ENCODE measurements around the gene BIN2.
"Not testable (repeated sequence)": the region's sequence is repeated elsewhere in the genome, so short reads cannot be mapped to it uniquely, and the experiment has no call there.

Gene BIN2

GRCh38 chr12:51307655-51308593, 16.1 kb downstream of the BIN2 start:
- no peak for DNase-seq (ENCODE audit: low spot score)

GRCh38 chr12:51306507-51306906, 17.5 kb downstream of the BIN2 start:
- DNase-seq (ENCODE audit: low spot score) = no peak

GRCh38 chr12:51300768-51301167, 23.2 kb downstream of the BIN2 start:
- not testable (repeated sequence) for DNase-seq (ENCODE audit: low spot score)

DNA sequence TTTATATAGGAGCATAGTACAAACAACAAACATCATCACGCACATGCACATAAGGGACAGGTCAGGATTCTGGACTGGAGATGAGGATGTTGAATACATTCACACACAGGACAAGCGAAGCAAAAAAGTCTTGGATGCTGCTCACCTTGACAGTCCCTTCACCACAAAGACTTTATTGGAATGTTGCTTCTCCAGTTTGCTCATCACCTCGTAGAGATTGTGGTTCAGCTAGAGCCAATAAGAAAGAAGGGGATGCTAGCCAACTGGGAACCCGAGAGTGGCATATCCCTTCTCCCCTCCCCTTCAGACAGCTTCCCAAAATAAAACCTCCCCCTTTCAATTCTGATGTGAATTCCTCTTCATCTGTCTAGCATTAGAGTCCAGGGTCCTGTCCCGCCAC, 28.3 kb downstream of the BIN2 start:
- no peak for DNase-seq (ENCODE audit: low spot score)

DNA sequence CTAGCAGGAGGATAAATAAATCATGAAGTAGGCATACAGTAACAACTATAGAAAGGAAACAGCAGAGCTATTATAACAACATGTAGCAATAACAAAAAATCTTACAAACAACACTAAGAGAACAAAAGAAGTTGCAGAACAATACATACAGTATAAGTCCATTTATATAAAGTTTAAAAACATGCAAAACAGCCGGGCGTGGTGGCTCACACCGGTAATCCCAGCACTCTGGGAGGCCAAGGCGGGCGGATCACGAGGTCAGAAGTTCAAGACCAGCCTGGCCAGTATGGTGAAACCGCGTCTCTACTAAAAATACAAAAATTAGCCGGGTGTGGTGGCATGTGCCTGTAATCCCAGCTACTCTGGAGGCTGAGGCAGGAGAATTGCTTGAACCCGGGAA, 29.9 kb downstream of the BIN2 start:
- DNase-seq (ENCODE audit: low spot score) = not testable (repeated sequence)

DNA sequence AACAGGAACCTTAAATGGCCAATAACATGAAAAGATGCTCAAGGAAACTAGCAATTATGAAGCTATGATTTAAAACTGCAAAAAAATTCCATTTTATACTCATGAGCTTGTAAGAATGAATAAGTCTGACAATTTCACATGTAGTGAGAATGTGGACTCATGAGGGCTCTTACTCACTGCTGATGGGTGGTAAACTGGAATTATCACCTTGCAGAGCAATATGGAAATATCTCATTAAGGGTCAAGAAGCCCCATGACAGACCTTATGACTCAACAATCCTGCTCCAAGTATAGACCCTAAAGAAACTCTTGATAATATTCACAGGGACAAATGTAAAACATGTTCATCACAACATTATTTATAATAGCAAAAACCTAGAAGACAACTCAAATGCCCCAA, 30.3 kb downstream of the BIN2 start:
- DNase-seq (ENCODE audit: low spot score) = no peak

DNA sequence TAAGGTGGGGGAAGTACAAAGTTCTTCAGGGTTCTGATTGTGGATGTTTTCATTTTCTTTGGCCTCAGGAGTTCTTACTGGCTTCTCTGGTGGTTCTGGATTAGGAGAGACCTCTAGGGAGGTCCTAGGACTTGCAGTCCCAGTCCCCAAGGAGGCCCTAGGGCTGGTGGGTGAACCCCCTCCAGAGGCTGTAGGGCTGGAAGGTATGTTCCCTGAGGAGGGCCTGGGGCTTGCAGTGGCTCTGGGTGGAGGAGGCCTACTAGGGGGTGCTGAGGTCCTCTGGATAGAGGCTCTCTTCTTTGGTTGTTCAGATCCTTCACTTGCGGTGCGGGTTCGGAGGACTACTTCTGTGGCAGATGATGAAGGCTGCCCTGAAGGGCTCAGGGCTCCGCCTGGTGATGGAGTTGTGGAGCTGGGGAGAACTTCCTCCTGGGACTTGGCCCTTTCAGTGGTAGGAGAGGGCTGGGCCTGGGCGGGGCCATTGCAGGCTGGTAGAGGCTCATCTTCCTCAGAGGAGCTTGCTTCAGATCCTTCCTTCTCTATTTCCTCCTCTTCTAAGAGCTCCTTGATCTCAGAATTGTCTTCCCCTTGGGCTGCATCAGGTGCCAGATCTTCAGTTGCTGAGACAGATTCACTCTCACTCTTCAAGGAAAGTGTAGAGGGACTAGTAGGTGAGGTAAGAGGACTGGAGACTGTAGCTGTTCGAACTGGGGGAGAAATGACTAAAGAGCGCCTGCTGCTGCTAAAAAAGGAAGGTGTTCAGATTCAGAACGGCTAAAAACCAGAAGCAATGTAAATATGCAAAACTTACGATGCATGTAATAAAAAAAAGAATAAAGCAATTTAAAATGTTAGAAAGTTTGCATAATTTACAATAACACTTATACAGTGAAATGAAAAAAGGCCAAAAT, 32.1 kb downstream of the BIN2 start:
- DNase-seq (ENCODE audit: low spot score) = not testable (repeated sequence)

DNA sequence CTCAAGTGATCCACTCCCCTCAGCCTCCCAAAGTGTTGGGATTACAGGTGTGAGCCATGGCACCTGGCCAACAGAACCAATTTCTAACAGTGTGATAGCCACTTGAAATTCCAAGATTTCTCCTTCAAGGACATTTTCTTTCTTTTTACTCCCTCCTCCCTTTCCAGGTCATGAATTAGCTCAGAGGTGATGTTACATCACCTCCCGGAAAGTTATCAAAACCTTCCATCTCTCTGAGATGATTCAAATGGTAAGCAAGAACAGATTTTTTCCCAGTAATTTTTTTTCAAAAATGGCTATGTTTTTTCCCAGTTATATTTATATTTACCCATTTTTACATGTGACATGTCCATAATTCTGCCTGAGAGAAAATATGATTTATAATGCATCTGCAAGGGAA, 38.1 kb downstream of the BIN2 start:
- no peak for DNase-seq (ENCODE audit: low spot score)

DNA sequence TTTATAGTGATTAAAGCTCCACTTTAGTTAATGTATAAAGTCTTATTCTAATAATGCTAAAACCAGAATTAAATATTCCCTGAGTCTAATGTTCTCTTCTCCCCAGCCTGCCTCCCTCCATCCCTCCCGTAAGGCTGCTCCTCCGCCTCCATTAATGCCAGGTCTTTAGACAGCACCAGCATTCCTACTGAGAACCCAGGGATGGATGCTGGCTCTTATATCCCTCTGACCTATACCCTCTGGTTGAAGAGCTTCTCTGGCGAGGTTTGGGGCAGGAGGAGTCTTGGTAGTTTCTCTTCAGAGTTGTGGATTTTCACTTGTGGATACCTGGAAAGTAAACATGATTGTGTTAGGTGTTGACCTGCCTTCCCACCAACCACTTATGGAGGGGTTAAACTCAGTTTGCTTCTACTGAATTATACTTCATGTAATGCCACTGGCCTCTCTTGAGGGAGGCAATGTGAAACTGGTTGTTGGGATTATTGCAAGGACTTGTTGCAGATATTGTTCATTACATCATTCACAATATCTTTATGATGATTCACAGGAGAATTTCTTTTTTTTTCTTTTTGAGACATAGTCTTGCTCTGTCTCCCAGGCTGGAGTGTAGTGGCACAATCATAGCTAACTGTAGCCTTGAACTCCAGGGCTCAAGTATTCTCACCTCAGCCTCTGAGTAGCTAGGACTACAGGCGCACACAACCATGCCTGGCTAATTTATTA, 42.6 kb downstream of the BIN2 start:
- no peak for DNase-seq (ENCODE audit: low spot score)

- DNase-seq (ENCODE audit: low spot score) = no peak
These were observed 48.9 kb downstream of the BIN2 start for GRCh38 chr12:51275088-51275487.

DNA sequence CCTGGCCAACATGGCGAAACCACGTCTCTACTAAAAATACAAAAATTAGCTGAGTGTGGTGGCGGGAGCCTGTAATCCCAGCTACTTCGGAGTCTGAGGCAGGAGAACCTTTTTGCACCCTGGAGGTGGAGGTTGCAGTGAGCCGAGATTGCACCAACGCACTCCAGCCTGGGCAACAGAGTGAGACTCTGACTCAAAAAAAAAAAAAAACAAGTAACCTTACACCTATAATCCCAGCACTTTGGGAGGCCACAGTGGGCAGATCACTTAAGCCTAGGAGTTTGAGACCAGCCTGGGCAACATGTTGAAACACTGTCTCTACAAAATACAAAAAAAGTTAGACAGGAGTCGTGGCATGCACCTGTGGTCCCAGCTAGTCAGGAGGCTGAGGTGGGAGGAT, 51.2 kb downstream of the BIN2 start:
- not testable (repeated sequence) for DNase-seq (ENCODE audit: low spot score)

DNA sequence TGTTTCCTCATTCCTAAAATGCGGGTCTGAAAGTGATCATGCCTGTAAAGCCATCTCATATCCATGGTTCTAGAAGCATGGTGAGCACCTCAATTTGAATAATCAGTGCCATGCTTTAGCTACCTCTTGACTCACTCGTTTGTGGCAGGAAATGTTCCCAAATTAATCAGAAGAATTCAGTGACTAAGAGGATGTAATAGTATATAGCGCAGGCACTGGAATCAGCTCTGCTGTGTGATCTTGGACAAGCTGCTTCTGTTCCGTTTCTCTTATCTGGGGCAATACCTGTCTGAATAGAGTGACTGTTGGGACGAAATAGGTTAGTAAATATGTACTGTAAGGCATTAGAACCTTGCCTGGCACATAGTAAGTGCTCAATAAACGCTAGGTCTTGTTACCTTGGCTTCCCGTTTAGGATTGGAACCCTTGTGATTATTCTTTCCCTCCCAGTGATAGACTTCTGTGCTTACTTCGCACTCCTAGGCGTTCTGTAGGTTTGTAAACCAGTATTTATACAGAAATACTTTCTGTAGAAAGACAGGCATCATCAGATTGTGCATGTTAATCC, 52.9 kb downstream of the BIN2 start:
- DNase-seq (ENCODE audit: low spot score) = no peak

GRCh38 chr12:51270067-51270950, 53.7 kb downstream of the BIN2 start, which contains the start of gene SMAGP:
TSS of gene SMAGP (minus strand) at chr12:51270415. CDS start at chr12:51269278, 1,137 bp downstream.
- peak; percentile 89 for DNase-seq (ENCODE audit: low spot score)

DNA sequence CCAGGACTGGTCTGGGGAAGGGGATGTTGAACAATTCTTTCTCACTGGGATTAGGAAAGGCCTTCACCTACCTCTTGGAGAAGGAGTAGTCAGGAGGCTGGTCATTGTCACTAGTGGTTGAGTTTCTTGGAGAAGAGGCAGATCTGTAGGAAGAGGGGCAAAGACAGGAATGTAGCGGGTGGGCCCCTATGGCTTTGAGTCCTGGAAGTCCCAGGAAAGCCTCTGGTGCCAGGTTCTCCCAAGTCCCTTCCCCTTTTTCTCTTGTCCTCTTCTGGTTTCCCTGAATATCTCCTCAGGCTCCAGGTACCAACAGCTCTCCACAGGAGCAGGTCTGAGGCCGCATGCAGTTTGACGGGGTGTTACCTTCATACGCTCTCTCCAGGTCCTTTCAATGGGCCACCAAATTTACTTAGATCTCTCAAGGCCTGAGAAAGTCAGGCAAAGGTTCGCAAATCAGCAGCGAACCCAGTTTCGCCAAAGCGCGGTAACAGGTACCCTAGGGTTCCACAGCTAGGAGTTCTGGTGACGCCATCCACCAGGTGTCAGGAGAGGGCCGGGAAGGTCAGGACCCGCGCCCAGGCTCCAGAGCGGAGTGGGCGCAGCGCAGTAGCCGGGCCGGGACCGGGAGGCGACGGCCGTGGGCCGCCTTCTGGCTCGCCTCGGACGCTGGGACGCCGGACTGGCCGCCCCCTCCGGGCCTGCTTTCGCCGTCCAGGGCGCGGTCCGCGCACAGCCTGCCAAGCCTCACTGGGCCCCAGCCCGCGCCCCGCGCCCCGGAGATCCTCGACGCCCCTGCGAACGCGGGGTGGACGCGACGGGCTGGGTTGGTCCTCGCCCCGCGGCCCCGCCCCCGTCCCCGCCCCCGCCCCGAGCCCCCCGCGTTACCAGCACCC, 54.6 kb downstream of the BIN2 start:
- DNase-seq (ENCODE audit: low spot score) = peak; percentile 87

DNA sequence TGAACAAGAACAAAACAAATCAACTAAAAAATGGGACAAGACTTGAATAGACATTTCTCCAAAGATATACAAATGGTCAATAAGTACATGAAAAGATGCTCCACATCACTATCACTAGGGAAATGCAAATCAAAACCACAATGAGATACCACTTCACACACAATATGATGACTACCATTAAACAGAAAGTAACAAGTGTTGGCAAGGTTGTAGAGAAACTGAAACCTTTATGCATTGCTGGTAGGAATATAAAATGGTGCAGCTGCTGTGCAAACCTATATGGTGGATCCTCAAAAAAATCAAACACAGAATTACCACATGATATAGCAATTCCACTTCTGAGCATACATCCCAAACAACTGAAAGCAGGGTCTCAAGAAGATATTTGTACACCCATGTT, 59.0 kb downstream of the BIN2 start:
- DNase-seq (ENCODE audit: low spot score) = no peak

DNA sequence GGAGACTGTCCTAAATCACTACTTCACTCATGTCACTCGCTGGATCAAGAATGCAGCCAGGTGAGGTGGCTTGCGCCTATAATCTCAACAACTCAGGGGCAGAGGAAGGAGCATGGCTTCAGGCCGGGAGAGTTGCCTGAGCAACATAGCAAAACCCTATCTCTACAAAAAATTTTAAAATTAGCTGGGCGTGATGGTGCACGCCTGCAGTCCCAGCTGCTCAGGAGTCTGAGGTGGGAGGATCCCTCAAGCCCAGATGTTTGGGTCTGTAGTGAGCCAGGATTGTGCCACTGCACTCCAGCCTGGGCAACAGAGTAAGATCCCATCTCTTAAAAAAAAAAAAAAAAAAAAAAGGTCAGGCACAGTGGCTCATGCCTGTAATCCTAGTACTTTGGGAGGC, 59.7 kb downstream of the BIN2 start:
- DNase-seq (ENCODE audit: low spot score) = no peak

DNA sequence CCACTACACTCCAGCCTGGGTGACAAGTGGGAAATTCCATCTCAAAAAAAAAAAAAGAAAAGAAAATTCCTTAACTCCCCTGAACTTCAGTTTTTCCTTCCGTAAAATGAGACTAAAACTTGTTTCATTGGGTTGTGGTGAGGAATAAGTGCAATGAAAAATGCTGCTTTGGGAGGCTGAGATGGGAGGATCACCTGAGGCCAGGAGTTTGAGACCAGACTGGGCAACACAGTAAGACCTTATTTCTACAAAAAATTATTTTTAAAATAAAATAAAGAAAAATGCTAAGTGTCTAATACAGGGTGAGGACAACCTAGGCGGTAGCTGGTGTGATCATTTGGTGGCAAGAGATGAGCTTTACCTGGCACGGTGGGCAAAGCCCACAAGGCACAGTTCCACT, 60.6 kb downstream of the BIN2 start:
- DNase-seq (ENCODE audit: low spot score) = no peak

DNA sequence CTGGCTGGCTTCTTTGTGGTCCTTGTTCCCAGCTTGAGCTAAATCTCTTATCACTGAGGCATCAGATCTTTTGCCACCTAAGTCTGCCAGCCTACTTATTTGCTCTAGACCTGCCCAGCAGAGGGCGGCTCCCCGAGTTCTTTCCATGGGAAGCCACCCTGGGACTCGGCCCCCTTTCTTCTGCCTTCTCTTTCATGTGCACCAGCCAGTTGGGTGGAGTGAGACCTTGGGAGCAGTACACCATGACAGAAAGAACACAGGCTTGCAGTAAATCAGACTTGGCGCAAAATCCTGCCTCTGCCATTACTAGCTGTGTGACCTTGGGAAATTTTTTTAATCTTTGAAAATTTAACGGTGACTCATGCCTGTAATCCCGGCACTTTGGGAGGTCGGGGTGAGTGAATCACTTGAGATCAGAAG, 61.2 kb downstream of the BIN2 start:
- DNase-seq (ENCODE audit: low spot score) = peak; percentile 49

DNA sequence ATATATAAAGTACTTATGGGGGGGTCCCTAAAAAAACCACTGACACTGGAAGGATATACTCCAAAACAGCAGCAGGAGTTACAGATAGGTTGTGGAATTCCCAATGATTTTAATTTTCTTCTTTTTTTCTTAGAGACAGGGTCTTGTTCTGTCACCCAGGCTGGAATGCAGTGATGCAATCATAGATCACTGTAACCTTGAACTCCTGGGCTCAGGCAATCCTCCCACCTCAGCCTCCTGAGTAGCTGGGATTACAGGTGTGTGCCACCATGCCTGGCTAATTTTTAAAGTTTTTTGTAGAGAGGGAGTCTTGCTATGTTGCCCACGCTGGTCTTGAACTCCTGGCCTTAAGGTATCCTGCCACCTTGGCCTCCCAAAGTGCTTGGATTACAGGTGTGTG, 64.4 kb downstream of the BIN2 start:
- not testable (repeated sequence) for DNase-seq (ENCODE audit: low spot score)

GRCh38 chr12:51254536-51254935, 69.4 kb downstream of the BIN2 start:
- DNase-seq (ENCODE audit: low spot score) = no peak
